ENCODE measurements around the gene ZNF710. TPM values are rescaled to one million over a fixed set of nuclear protein-coding genes. Genes with fewer than 3 reads are reported as not detected.

Gene ZNF710
- total RNA-seq, 1 donor from 2014 or later, result 129 TPM

GRCh38 chr15:90028376-90028944 lies 27.3 kb downstream of the ZNF710 start:
- Mint-ChIP-seq H3K27ac (ENCODE audit: unreplicated experiment) (no peak overlapping the region), H3K36me3 (ENCODE audit: low read depth, unreplicated experiment) (peaks cover 9% of the 10 kb centered on the region), H3K27me3 (ENCODE audit: unreplicated experiment) (peaks cover 5% of the 10 kb centered on the region)

GRCh38 chr15:90029024-90029423 lies 27.9 kb downstream of the ZNF710 start:
- Mint-ChIP-seq H3K4me1 (ENCODE audit: unreplicated experiment) (peaks cover 51% of the 10 kb centered on the region), H3K4me3 (ENCODE audit: unreplicated experiment) (no peak overlapping the region), H3K36me3 (ENCODE audit: low read depth, unreplicated experiment) (peaks cover 9% of the 10 kb centered on the region), H3K9me3 (ENCODE audit: unreplicated experiment) (no peaks in the 10 kb centered on the region), H3K27me3 (ENCODE audit: unreplicated experiment) (peaks cover 9% of the 10 kb centered on the region), H3K27ac (ENCODE audit: unreplicated experiment) (no peak overlapping the region)
- DNase-seq (ENCODE audit: low spot score), result no peak
- TF ChIP-seq CTCF (IDR thresholded peaks at IDR 0.05; ENCODE audit: unreplicated experiment), result no peak

More at GRCh38 chr15:90028376-90028944, 27.3 kb downstream of the ZNF710 start:
- no peak for TF ChIP-seq CTCF (IDR thresholded peaks at IDR 0.05; ENCODE audit: unreplicated experiment)
- Mint-ChIP-seq H3K9me3 (ENCODE audit: unreplicated experiment) (no peaks in the 10 kb centered on the region), H3K4me3 (ENCODE audit: unreplicated experiment) (no peak overlapping the region), H3K4me1 (ENCODE audit: unreplicated experiment) (peaks cover 50% of the 10 kb centered on the region)
- no peak for DNase-seq (ENCODE audit: low spot score)

GRCh38 chr15:90030376-90030775 lies 29.3 kb downstream of the ZNF710 start:
- H3K4me3 Mint-ChIP-seq (ENCODE audit: unreplicated experiment), result no peak overlapping the region
- peaks cover 8% of the 10 kb centered on the region for H3K36me3 Mint-ChIP-seq (ENCODE audit: low read depth, unreplicated experiment)
- H3K27me3 Mint-ChIP-seq (ENCODE audit: unreplicated experiment), result peaks cover 19% of the 10 kb centered on the region
- peaks cover 52% of the 10 kb centered on the region for H3K4me1 Mint-ChIP-seq (ENCODE audit: unreplicated experiment)
- DNase-seq (ENCODE audit: low spot score), result no peak
- peak overlapping the region; percentile 75 for H3K27ac Mint-ChIP-seq (ENCODE audit: unreplicated experiment)
- no peak for TF ChIP-seq CTCF (IDR thresholded peaks at IDR 0.05; ENCODE audit: unreplicated experiment)
- no peaks in the 10 kb centered on the region for H3K9me3 Mint-ChIP-seq (ENCODE audit: unreplicated experiment)

- H3K27me3 Mint-ChIP-seq (ENCODE audit: unreplicated experiment), result peaks cover 23% of the 10 kb centered on the region
- TF ChIP-seq CTCF (IDR thresholded peaks at IDR 0.05; ENCODE audit: unreplicated experiment), result no peak
- peaks cover 8% of the 10 kb centered on the region for H3K36me3 Mint-ChIP-seq (ENCODE audit: low read depth, unreplicated experiment)
- peak overlapping the region; percentile 83 for H3K27ac Mint-ChIP-seq (ENCODE audit: unreplicated experiment)
- peaks cover 58% of the 10 kb centered on the region for H3K4me1 Mint-ChIP-seq (ENCODE audit: unreplicated experiment)
- no peak overlapping the region for H3K4me3 Mint-ChIP-seq (ENCODE audit: unreplicated experiment)
- no peak for DNase-seq (ENCODE audit: low spot score)
- H3K9me3 Mint-ChIP-seq (ENCODE audit: unreplicated experiment), result no peaks in the 10 kb centered on the region
Observed at GRCh38 chr15:90031231-90031791, 30.2 kb downstream of the ZNF710 start.

GRCh38 chr15:90033006-90033405 lies 31.9 kb downstream of the ZNF710 start:
- H3K4me3 Mint-ChIP-seq (ENCODE audit: unreplicated experiment), result peak overlapping the region; percentile 82
- H3K36me3 Mint-ChIP-seq (ENCODE audit: low read depth, unreplicated experiment), result peaks cover 8% of the 10 kb centered on the region
- DNase-seq (ENCODE audit: low spot score), result no peak
- no peaks in the 10 kb centered on the region for H3K9me3 Mint-ChIP-seq (ENCODE audit: unreplicated experiment)
- TF ChIP-seq CTCF (IDR thresholded peaks at IDR 0.05; ENCODE audit: unreplicated experiment), result no peak
- peak overlapping the region; percentile 100 for H3K27ac Mint-ChIP-seq (ENCODE audit: unreplicated experiment)
- peaks cover 27% of the 10 kb centered on the region for H3K27me3 Mint-ChIP-seq (ENCODE audit: unreplicated experiment)
- peaks cover 75% of the 10 kb centered on the region for H3K4me1 Mint-ChIP-seq (ENCODE audit: unreplicated experiment)
